GM18526 (cell line): ENCODE results near the gene GLRX2.

ENCODE experiments used
- POLR2A ChIP-seq: IDR thresholded peaks from 3 replicates; pipeline ENCODE4 v1.6.1; 2011; ENCODE audit not compliant: insufficient read length; ENCODE audit errors: extremely low read depth

The GLRX2 gene

DNA sequence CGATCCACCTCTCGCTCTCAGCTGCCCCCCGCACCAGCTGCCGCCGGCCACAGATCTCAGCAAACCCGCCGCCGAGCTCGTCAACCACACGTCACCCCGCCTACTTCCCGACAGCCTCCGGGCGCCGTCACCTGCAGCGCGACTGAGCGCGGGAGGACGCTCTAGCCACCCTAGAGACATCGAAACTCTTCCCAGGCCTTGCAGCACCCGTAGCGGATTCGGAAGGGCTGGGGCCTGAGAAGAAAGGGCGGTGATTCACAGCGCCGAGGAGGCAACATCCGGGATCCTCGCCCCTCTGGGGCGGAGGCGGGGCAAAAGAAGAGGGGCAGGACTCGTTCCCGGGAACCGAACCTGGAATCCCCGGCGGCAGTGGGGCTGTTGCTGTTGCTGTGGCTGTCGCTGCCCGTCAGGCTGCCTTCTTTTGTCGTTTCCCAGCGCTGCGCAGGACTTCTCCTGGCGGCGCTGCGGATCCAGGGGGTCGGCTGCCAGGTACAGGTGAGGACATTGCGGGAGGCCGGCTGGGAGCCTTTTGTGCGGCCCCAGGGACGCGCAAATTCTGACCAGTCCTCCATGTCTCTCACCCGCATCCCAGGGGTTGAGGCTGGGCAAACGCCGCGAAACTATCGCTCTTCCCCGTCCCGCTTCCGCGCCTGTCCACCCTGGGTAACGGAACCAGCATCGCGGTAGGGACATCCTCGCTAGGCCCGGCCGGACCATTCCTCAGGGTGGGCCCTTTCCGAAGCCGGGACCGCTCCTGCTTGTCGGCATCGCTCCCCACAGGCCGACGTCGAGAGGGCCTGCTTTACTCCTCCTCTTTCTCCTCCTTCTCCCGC is 45.7 kb downstream of the GLRX2 start, which contains the start of the genes RO60 and UCHL5:
Gene RO60, plus strand, starts transcription at position 331 of the 833 bp plus-strand sequence. CDS start 9,443 bp downstream, outside the sequence.
Gene UCHL5, minus strand, starts transcription at position 79 of the 833 bp plus-strand sequence. CDS start 100 bp downstream, outside the sequence.
- peak; percentile 92 for TF ChIP-seq POLR2A

DNA sequence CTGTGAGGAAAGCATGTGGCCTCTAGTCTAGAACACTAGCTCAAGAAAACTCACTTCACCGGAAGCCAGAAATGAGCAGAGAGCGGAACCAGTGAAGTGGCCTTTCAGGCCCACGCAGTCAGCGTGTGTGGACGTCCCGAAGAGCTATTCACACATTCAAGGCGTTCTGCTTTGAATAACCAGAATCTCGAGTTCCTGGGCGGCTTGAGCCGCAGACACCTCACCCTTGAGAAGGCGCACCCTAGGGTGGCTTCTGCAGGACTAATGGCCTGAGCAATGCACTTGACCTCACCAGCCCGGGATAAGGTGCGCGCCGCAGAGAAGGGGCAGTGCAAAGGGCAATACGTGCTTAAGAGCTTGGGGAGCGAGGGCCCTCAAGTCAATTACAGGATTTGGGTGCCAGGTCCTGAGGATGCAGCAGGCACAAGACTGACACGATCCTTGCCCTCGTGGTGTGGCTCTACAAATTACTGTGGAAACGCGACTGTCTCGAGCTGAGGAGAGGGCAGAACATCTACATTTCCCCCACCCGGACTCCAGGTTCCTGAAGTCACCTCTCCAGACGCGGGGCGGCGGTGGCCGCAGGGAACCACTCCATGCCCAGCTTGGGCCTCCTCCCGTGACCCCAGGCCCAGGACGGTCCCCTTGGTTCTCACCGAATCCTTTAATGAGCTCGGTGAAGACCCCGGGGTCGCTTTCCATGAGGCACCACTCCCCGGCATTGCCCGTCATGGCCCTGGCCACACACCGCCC is 46.5 kb downstream of the GLRX2 start:
- TF ChIP-seq POLR2A = peak; percentile 60

DNA sequence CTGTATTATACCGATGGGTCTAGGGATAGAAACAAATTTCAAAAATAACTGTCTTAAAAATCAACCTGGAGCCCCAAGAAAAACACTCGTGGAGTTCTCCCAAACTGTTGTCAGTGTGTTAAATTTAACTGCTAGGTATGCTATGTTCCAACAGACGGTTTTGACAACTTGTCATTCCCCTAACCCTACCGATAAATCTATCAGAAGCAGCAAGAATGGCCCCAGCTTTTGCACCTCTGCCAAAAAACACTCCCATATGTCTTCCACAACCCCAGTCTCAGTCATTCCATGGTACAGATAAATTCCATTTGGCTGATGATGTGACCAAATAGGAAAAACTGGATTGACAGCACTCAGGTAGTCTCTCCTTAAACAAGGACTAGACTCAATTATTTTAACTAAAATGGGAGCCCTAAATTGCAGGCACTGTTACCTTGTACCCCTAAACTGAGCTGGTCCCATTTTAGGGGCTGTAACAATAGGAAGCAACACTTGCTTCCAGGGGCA is 51.0 kb downstream of the GLRX2 start:
- TF ChIP-seq POLR2A = no peak
